Transverse colon (tissue), 3 donors: ENCODE data around the gene ADAM11.

Experiments used
- CTCF ChIP-seq, 5 experiments: fragments of 200-600 bp in 3 of 5; fragments of 450-650 bp in 2 of 5; sonication (generic) in 3 of 5; IDR thresholded peaks; 1 replicate in 2 of 5; 2 replicates in 3 of 5; pipeline ENCODE4 v1.5.1; 2016 to 2017; ENCODE audit warnings: antibody characterized with exemption in 5 of 5, inconsistent platforms in 3 of 5, mild to moderate bottlenecking in 2 of 5, moderate library complexity in 1 of 5
- POLR2A ChIP-seq: fragments of 450-650 bp; IDR thresholded peaks from one replicate; pipeline ENCODE4 v1.6.1; 2016; ENCODE audit warnings: antibody characterized with exemption, mild to moderate bottlenecking, moderate library complexity

GRCh38 chr17:44765965-44766364, 7.2 kb downstream of the ADAM11 start:
- TF ChIP-seq CTCF (IDR thresholded peaks at IDR 0.05) (no peak), POLR2A (no peak)
